Stomach (tissue), 9 donors: ENCODE data around the gene MAPRE2. TPM values are rescaled to one million over a fixed set of nuclear protein-coding genes. Genes with fewer than 3 reads are reported as not detected.
"Not testable (repeated sequence)": the region's sequence is repeated elsewhere in the genome, so short reads cannot be mapped to it uniquely, and the experiment has no call there.

Experiments used
- DNase-seq, 2 donors: peaks; one replicate each; pipeline versions ENCODE4 v3.0.0 to v3.0.0-alpha.2; 2013 to 2019
- H3K27ac ChIP-seq, 5 donors: fragments of 200-600 bp in 4 of 5; sonication (generic) in 4 of 5; one replicate each; pipeline ENCODE4 v1.5.1; 2013 to 2019; ENCODE audit warnings: mild to moderate bottlenecking in 1 of 5, moderate library complexity in 1 of 5
- H3K27me3 ChIP-seq, 3 donors: fragments of 200-600 bp; sonication (generic); one replicate each; pipeline ENCODE4 v1.5.1; 2017 to 2019; ENCODE audit warnings: mixed run types in 1 of 3
- H3K36me3 ChIP-seq, 4 donors: fragments of 200-600 bp; sonication (generic); 1 replicate in 3 of 4; 2 replicates in 1 of 4; pipeline ENCODE4 v1.5.1; 2016 to 2019
- H3K4me1 ChIP-seq, 4 donors: fragments of 200-600 bp; sonication (generic); one replicate each; pipeline ENCODE4 v1.5.1; 2016 to 2019
- H3K4me3 ChIP-seq, 4 donors: fragments of 200-600 bp; sonication (generic) in 3 of 4; one replicate each; pipeline ENCODE4 v1.5.1; 2016 to 2019; ENCODE audit warnings: mild to moderate bottlenecking in 1 of 4
- H3K9me3 ChIP-seq, 4 donors: fragments of 200-600 bp; sonication (generic); one replicate each; pipeline ENCODE4 v1.5.1; 2016 to 2019
- CTCF ChIP-seq, 7 experiments: fragments of 450-650 bp in 4 of 7; fragments of 200-600 bp in 3 of 7; sonication (generic) in 3 of 7; IDR thresholded peaks; one replicate each; pipeline ENCODE4 v1.5.1; 2016 to 2019; ENCODE audit warnings: antibody characterized with exemption in 7 of 7, control low read depth in 2 of 7, mild to moderate bottlenecking in 1 of 7
- EP300 ChIP-seq: sonication (generic); formaldehyde crosslinking; IDR thresholded peaks from one replicate; pipeline ENCODE4 v1.6.1; 2017; ENCODE audit warnings: antibody characterized with exemption
- POLR2A ChIP-seq, 4 donors: fragments of 450-650 bp; IDR thresholded peaks; one replicate each; pipeline ENCODE4 v1.6.1; 2016; ENCODE audit warnings: antibody characterized with exemption in 4 of 4, control low read depth in 2 of 4, mild to moderate bottlenecking in 1 of 4, moderate library complexity in 1 of 4
- POLR2AphosphoS5 ChIP-seq, 3 donors: sonication (generic); formaldehyde crosslinking; IDR thresholded peaks; one replicate each; pipeline ENCODE4 v1.6.1; 2016; ENCODE audit warnings: antibody characterized with exemption in 3 of 3
- WGBS, 5 donors: extraction: QIAGEN DNeasy Blood & Tissue Kit in 3 of 5; methylation state at CpG; one replicate each; pipeline versions ENCODE4 v1.1.5 to v1.1.7; 2013 to 2018; 5-methylcytosine and 5-hydroxymethylcytosine counted together
- intact Hi-C: fragments of 100-400 bp; cut with DNase I; formaldehyde crosslinking; loops from one replicate; pipeline ENCODE4 v1.15.1; 2023; ENCODE audit warnings: low total_unique reads
- polyA plus RNA-seq, 3 donors: library from polyadenylated mRNA; stranded (reverse); fragments of 200-250 nt; gene quantifications; one replicate each; pipeline ENCODE4 v1.2.3, GENCODE V29; 2013
- total RNA-seq, 5 donors: library from RNA; depleted of rRNA; stranded (reverse); fragments of >200 nt; gene quantifications; one replicate each; pipeline versions ENCODE4 v1.1.0 to v1.2.3, GENCODE V29; 2014 to 2016
- donor health status: healthy with polysubstance abuse.
- donor health status: Bipolar disorder and iron deficiency.
- donor health status: healthy.

Gene MAPRE2
- total and polyA plus RNA-seq, 8 donors, result 7.4 to 258 (median 24.2) TPM

DNA sequence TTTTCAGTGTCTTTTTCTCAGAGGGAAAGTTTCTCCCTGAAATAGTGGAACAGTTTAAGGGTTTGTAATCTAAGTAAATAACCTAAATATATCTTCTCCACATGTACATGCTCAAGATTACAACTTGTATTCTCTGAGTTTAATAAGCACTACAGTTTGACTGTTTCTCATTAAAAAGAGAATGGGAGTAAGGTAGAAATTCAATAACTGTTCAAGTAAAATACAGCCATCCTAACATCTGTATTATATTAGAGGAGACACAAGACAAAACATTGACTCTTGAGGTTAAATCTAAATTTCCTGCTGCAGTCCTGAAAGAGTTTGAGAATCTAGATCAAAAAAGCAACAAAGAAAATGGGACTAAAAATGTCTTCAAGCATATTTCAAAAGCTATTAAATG, 126.6 kb downstream of the MAPRE2 start:
- DNase-seq, result no peak
- Histone ChIP-seq H3K9me3 (no peaks in the 10 kb centered on the region), H3K27me3 (no peaks in the 10 kb centered on the region), H3K36me3 (no peaks in the 10 kb centered on the region), H3K27ac (no peak overlapping the region), H3K4me3 (no peak overlapping the region), H3K4me1 (peaks cover 0 to 11% (median 5%) of the 10 kb centered on the region in 4 donors)
- TF ChIP-seq CTCF (IDR thresholded peaks at IDR 0.05) (no peak), POLR2A (IDR thresholded peaks at IDR 0.05) (no peak), EP300 (no peak), POLR2AphosphoS5 (IDR thresholded peaks at IDR 0.05) (no peak)
- intact Hi-C loops, result no loop called here

DNA sequence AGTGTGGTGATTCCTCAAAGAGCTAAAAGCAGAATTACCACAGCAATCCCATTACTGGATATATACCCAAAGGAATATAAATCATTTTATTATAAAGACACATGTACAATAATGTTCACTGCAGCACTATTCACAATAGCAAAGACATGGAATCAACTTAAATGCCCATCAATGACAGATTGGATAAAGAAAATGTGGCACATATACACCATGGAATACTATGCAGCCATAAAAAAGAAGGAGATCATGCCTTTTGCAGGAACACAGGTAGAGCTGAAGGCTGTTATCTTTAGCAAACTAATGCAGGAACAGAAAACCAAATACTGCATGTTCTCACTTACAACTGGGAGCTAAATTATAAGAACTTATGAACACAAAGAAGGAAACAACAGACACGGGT, 129.1 kb downstream of the MAPRE2 start:
- H3K27ac ChIP-seq, H3K4me3 ChIP-seq, DNase-seq, H3K36me3 ChIP-seq, H3K9me3 ChIP-seq, intact Hi-C loops, H3K27me3 ChIP-seq: not testable (repeated sequence)
- 62 to 88% (median 79%) methylated on average over 1 of the region's 1 CpG for WGBS, 5 donors
- H3K4me1 ChIP-seq, result peaks cover 0 to 15% (median 5%) of the 10 kb centered on the region in 4 donors

GRCh38 chr18:35171315-35171987, 130.2 kb downstream of the MAPRE2 start:
- intact Hi-C loops, result no loop called here
- WGBS, 5 donors, result 15 to 32% (median 21%) methylated on average over 5 of the region's 5 CpGs
- Histone ChIP-seq H3K4me3 (no peak overlapping the region), H3K36me3 (no peaks in the 10 kb centered on the region), H3K4me1 (peaks cover 0 to 15% (median 5%) of the 10 kb centered on the region in 4 donors), H3K27ac (peak overlapping the region in 1 of 5 donors; percentile 3), H3K9me3 (no peaks in the 10 kb centered on the region), H3K27me3 (no peaks in the 10 kb centered on the region)
- peak in 1 of 2 donors; percentile 50 for DNase-seq
- TF ChIP-seq CTCF (IDR thresholded peaks at IDR 0.05) (no peak), POLR2A (IDR thresholded peaks at IDR 0.05) (no peak), POLR2AphosphoS5 (IDR thresholded peaks at IDR 0.05) (no peak), EP300 (no peak)

DNA sequence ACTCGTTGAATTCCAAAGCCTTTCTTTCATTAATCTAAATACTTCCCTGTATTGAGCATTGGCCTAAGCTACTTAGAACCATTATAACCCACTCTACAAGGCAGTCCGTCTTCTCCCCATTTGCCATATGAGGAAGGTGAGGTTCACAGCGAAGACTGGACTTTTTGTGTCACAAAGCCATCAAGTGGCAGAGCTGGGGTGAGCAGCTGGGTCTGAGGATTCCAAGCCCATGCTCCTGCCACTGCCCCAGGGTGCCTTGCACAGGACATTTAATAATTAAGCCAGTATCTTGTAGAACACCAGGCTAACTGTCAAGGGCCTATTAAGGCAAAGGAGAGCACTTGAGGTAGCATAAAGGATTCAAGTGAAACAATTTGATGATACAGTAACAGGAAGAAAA, 130.8 kb downstream of the MAPRE2 start:
- H3K4me3 ChIP-seq, result no peak overlapping the region
- whole genome bisulfite sequencing, 5 donors, result 88 to 91% (median 89%) methylated on average over 3 of the region's 3 CpGs
- TF ChIP-seq POLR2A (IDR thresholded peaks at IDR 0.05) (no peak), CTCF (IDR thresholded peaks at IDR 0.05) (no peak), EP300 (no peak), POLR2AphosphoS5 (IDR thresholded peaks at IDR 0.05) (no peak)
- H3K36me3 ChIP-seq, result no peaks in the 10 kb centered on the region
- intact Hi-C loops, result no loop called here
- H3K27me3 ChIP-seq, result no peaks in the 10 kb centered on the region
- H3K27ac ChIP-seq, result peak overlapping the region in 1 of 5 donors; percentile 3
- H3K9me3 ChIP-seq, result no peaks in the 10 kb centered on the region
- H3K4me1 ChIP-seq, result peaks cover 0 to 15% (median 5%) of the 10 kb centered on the region in 4 donors
- DNase-seq, result no peak

- no peaks in the 10 kb centered on the region for H3K36me3 ChIP-seq
- no peak overlapping the region for H3K27ac ChIP-seq
- DNase-seq, result no peak
- H3K4me3 ChIP-seq, result no peak overlapping the region
- intact Hi-C loops, result no loop called here
- H3K4me1 ChIP-seq, result peaks cover 0 to 15% (median 5%) of the 10 kb centered on the region in 4 donors
- no peaks in the 10 kb centered on the region for H3K27me3 ChIP-seq
- TF ChIP-seq EP300 (no peak), CTCF (IDR thresholded peaks at IDR 0.05) (no peak), POLR2AphosphoS5 (IDR thresholded peaks at IDR 0.05) (no peak), POLR2A (IDR thresholded peaks at IDR 0.05) (no peak)
- H3K9me3 ChIP-seq, result no peaks in the 10 kb centered on the region
- WGBS, 5 donors, result 74 to 82% (median 80%) methylated on average over 2 of the region's 2 CpGs
Observed at GRCh38 chr18:35172451-35173035, 131.3 kb downstream of the MAPRE2 start.
